ENCODE results near the gene MED15.

The MED15 gene

DNA sequence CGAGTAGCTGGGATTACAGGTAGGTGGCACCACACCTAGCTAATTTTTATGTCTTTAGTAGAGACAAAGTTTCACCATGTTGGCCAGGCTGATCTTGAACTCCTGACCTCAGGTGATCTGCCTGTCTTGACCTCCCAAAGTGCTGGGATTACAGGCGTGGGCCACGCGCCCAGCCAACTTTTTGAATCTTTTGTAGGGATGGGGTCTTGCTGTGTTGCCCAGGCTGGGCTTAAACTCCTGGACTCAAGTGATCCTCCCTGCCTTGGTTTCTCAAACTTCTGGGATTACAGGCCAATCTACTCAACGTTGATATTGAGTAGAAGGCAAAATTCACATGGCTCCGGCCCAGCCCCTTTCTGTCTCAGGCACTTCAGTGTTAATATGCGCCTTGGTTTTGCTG is 93.9 kb downstream of the MED15 start:
- no peak for DNase-seq (ENCODE audit: low read depth, low spot score)
- ChIA-PET POLR2A (no interaction called here), CTCF (interaction anchor here (1.3 to 1.5 kb wide), 2 partner anchors 9 to 29 kb away, joined by 3 to 4 read pairs; no protein-coding TSS in a partner anchor)
- TF ChIP-seq, protein P1, sequence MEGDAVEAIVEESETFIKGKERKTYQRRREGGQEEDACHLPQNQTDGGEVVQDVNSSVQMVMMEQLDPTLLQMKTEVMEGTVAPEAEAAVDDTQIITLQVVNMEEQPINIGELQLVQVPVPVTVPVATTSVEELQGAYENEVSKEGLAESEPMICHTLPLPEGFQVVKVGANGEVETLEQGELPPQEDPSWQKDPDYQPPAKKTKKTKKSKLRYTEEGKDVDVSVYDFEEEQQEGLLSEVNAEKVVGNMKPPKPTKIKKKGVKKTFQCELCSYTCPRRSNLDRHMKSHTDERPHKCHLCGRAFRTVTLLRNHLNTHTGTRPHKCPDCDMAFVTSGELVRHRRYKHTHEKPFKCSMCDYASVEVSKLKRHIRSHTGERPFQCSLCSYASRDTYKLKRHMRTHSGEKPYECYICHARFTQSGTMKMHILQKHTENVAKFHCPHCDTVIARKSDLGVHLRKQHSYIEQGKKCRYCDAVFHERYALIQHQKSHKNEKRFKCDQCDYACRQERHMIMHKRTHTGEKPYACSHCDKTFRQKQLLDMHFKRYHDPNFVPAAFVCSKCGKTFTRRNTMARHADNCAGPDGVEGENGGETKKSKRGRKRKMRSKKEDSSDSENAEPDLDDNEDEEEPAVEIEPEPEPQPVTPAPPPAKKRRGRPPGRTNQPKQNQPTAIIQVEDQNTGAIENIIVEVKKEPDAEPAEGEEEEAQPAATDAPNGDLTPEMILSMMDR (IDR thresholded peaks at IDR 0.05; ENCODE audit: insufficient read depth, low read length, missing control alignments) = no peak
- H3K4me3 ChIP-seq (ENCODE audit: low read depth, low read length) = no peak overlapping the region

GRCh38 chr22:20602609-20603164 is 95.3 kb downstream of the MED15 start:
- ChIA-PET CTCF (interaction anchor here (1.1 to 1.5 kb wide), 6 partner anchors 10 to 176 kb away, joined by 3 to 4 read pairs (median 3); no protein-coding TSS in a partner anchor), POLR2A (no interaction called here)
- DNase-seq (ENCODE audit: low read depth, low spot score) = no peak
- TF ChIP-seq, protein P1 (IDR thresholded peaks at IDR 0.05; ENCODE audit: insufficient read depth, low read length, missing control alignments) = no peak
- no peak overlapping the region for H3K4me3 ChIP-seq (ENCODE audit: low read depth, low read length)

GRCh38 chr22:20604092-20604747 is 96.8 kb downstream of the MED15 start:
- no peak for DNase-seq (ENCODE audit: low read depth, low spot score)
- no peak overlapping the region for H3K4me3 ChIP-seq (ENCODE audit: low read depth, low read length)
- ChIA-PET CTCF (interaction anchor here (0.6 to 2.5 kb wide), 6 partner anchors 9 to 180 kb away, joined by 3 to 7 read pairs (median 5); no protein-coding TSS in a partner anchor), POLR2A (no interaction called here)
- TF ChIP-seq, protein P1 (IDR thresholded peaks at IDR 0.05; ENCODE audit: insufficient read depth, low read length, missing control alignments) = no peak

GRCh38 chr22:20604776-20605221 is 97.4 kb downstream of the MED15 start:
- POLR2A ChIA-PET = no interaction called here
- no peak for DNase-seq (ENCODE audit: low read depth, low spot score)
- H3K4me3 ChIP-seq (ENCODE audit: low read depth, low read length) = no peak overlapping the region
- CTCF ChIA-PET = interaction anchor here (0.6 to 2.5 kb wide), 4 partner anchors 10 to 30 kb away, joined by 3 to 7 read pairs (median 5); no protein-coding TSS in a partner anchor
- TF ChIP-seq, protein P1 (IDR thresholded peaks at IDR 0.05; ENCODE audit: insufficient read depth, low read length, missing control alignments) = no peak

DNA sequence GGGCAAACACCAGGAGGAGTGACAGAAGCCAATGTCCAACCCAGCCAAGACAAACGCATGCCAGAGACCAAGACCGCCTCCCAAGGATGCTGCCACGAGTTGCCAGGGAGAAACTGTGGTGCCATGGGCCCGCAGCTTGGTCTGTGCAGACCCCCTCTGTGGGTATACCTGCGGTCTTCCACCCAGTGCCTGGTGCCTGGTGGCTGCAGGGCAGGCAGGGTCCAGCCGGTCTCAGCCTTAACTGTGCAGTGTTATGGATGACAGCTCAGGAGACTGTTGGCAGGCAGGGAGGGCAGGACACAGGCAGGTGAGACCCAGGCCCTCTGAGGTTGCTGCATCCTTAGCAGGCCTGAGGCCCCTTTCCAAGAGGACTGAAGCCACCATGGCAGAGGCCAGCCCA is 97.9 kb downstream of the MED15 start:
- ChIA-PET CTCF (interaction anchor here (0.9 to 2.5 kb wide), 6 partner anchors 10 to 96 kb away, joined by 3 to 7 read pairs (median 5); no protein-coding TSS in a partner anchor), POLR2A (interaction anchor here (0.6 kb wide), 1 partner anchor 83 kb away, joined by 4 read pairs; no protein-coding TSS in a partner anchor)
- no peak for DNase-seq (ENCODE audit: low read depth, low spot score)
- TF ChIP-seq, protein P1 (IDR thresholded peaks at IDR 0.05; ENCODE audit: insufficient read depth, low read length, missing control alignments) = no peak
- no peak overlapping the region for H3K4me3 ChIP-seq (ENCODE audit: low read depth, low read length)
